PFSK-1 (cell line): ENCODE data around the gene ZNF462.

ENCODE experiments used
- FOXP2 ChIP-seq: optimal IDR thresholded peaks from 2 replicates; pipeline ENCODE3; 2011; ENCODE audit warnings: borderline replicate concordance, control low read depth, inconsistent platforms; ENCODE audit not compliant: insufficient read depth; ENCODE audit errors: extremely low read length, extremely low read depth
- POLR2AphosphoS5 ChIP-seq: IDR thresholded peaks from 2 replicates; pipeline ENCODE4 v1.6.1; 2012; ENCODE audit warnings: low read depth, mild to moderate bottlenecking, control low read depth, low read length, moderate library complexity
- SIN3A ChIP-seq: IDR thresholded peaks from 2 replicates; pipeline ENCODE4 v1.6.1; 2012; ENCODE audit warnings: mild to moderate bottlenecking, low read length, moderate library complexity, borderline replicate concordance; ENCODE audit not compliant: insufficient read depth
- TAF1 ChIP-seq: IDR thresholded peaks from 2 replicates; pipeline ENCODE4 v1.6.1; 2012; ENCODE audit warnings: low read length, control low read depth, borderline replicate concordance; ENCODE audit not compliant: insufficient read depth
- TF ChIP-seq, protein P1 (sequence below), 2 experiments: IDR thresholded peaks; 2 replicates each; pipeline versions ENCODE4 v1.6.1 to v1.8.0; 2011 to 2012; ENCODE audit warnings: low read depth in 2 of 2, low read length in 2 of 2, control low read depth in 1 of 2, inconsistent platforms in 1 of 2, mild to moderate bottlenecking in 1 of 2, moderate library complexity in 1 of 2; ENCODE audit not compliant: insufficient read depth in 1 of 2

DNA sequence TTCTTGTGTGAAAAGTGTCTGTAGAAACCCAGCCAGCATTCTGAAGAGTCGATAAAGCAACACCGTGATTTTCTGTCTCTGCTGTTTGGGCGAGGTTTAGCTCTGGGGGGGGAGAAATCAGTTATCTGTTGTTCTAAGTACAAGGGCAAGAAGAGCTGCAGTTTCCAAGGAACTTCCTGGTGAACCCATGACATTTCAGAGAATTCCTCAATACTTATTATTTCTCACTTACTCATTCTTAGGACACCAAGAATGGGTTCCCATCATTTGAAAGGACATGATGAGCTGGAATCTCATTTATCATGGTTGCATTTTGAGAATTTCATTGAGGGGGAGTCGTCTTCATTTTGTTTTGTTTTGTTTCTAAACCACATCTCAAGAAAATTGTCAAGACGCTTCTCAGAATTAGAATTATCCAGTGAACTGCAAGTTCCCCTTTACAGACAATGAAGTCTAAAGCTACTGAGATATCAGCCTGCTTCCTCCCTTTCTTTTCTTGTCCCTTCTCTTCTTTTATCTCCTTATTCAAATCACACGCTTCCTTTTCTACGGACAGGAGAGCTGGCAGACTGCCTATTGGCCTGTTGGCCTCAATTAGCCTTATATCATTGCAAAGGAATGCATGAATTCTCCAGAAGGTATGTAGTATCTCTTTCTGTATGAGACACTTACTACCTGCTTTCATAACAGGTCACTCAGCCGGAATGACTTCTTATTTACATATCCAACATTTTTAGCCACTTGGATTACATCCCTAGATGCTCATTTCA lies 53.7 kb downstream of the ZNF462 start:
- no peak for TF ChIP-seq SIN3A
- TF ChIP-seq POLR2AphosphoS5 = no peak
- TF ChIP-seq, protein P1, sequence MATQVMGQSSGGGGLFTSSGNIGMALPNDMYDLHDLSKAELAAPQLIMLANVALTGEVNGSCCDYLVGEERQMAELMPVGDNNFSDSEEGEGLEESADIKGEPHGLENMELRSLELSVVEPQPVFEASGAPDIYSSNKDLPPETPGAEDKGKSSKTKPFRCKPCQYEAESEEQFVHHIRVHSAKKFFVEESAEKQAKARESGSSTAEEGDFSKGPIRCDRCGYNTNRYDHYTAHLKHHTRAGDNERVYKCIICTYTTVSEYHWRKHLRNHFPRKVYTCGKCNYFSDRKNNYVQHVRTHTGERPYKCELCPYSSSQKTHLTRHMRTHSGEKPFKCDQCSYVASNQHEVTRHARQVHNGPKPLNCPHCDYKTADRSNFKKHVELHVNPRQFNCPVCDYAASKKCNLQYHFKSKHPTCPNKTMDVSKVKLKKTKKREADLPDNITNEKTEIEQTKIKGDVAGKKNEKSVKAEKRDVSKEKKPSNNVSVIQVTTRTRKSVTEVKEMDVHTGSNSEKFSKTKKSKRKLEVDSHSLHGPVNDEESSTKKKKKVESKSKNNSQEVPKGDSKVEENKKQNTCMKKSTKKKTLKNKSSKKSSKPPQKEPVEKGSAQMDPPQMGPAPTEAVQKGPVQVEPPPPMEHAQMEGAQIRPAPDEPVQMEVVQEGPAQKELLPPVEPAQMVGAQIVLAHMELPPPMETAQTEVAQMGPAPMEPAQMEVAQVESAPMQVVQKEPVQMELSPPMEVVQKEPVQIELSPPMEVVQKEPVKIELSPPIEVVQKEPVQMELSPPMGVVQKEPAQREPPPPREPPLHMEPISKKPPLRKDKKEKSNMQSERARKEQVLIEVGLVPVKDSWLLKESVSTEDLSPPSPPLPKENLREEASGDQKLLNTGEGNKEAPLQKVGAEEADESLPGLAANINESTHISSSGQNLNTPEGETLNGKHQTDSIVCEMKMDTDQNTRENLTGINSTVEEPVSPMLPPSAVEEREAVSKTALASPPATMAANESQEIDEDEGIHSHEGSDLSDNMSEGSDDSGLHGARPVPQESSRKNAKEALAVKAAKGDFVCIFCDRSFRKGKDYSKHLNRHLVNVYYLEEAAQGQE (IDR thresholded peaks at IDR 0.05; ENCODE audit: insufficient read depth in 1 of 2, low read depth in 2 of 2, low read length in 2 of 2) = no peak
- TF ChIP-seq TAF1 = no peak
- no peak for TF ChIP-seq FOXP2
